HCT116 (cell line): ENCODE measurements around the gene UBTD1. TPM values are rescaled to one million over a fixed set of nuclear protein-coding genes. Genes with fewer than 3 reads are reported as not detected.

Experiments
- ATAC-seq: fragments of 200-7000 bp; cut with Tn5 transposase; 2 replicates; pipeline ENCODE4 v1.9.1; 2020; ENCODE audit warnings: mild to moderate bottlenecking, moderate library complexity
- BruUV-seq: library from RNA; stranded (reverse); fragments of 400-500 nt; replicated peaks from 2 replicates; lab custom pipeline; 2021; lab: Mats Ljungman, UMichigan
- CTCF ChIA-PET: fragments of 300-600 bp; sonication (Branson Sonifier 250); formaldehyde crosslinking; loops from one replicate; lab custom pipeline; 2021; ENCODE audit warnings: antibody characterized with exemption; lab: Charles Lee
- POLR2A ChIA-PET: fragments of 300-600, 350-600 bp; sonication (Branson Sonifier 250); formaldehyde crosslinking; loops from one replicate; lab custom pipeline; 2021; ENCODE audit warnings: antibody characterized with exemption; lab: Charles Lee
- RAD21 ChIA-PET, 2 experiments: fragments of 300-600 bp; sonication (Branson Sonifier 250); formaldehyde crosslinking; loops; one replicate each; lab custom pipeline; 2023; ENCODE audit warnings: low total read pairs in 2 of 2; ENCODE audit not compliant: uncharacterized antibody in 2 of 2, unreplicated experiment in 2 of 2, low non-redundant PET in 1 of 2; lab: Charles Lee
- DNase-seq: peaks from one replicate; pipeline ENCODE4 v3.0.0-alpha.2; 2010; ENCODE audit warnings: low read depth, low spot score
- H2AFZ ChIP-seq: fragments of 200-600 bp; shearing (Covaris generic), sonication (generic); 2 replicates; pipeline ENCODE4 v1.6.1; 2017; ENCODE audit warnings: low read depth, mixed run types, mixed read lengths, antibody characterized with exemption, low read length; ENCODE audit not compliant: poor library complexity, severe bottlenecking
- H3K27ac ChIP-seq: 2 replicates; pipeline ENCODE4 v1.5.1; 2012; ENCODE audit warnings: low read depth, low read length
- H3K27me3 ChIP-seq: fragments of 200-600 bp; sonication (generic); 2 replicates; pipeline ENCODE4 v1.6.1; 2016; ENCODE audit warnings: mixed run types, low read length, mixed read lengths; ENCODE audit not compliant: insufficient read depth
- H3K36me3 ChIP-seq, 2 experiments: fragments of 200-500 bp in 1 of 2; fragments of 200-600 bp in 1 of 2; sonication (Bioruptor generic) in 1 of 2; sonication (generic) in 1 of 2; 2 replicates each; pipeline versions ENCODE4 v1.5.1 to v1.6.1; 2014 to 2016; ENCODE audit warnings: low read length in 2 of 2, inconsistent platforms in 1 of 2, mixed read lengths in 1 of 2, mixed run types in 1 of 2; ENCODE audit not compliant: insufficient read depth in 2 of 2, control insufficient read depth in 1 of 2
- H3K4me1 ChIP-seq, 2 experiments: fragments of 200-600 bp in 1 of 2; sonication (generic) in 1 of 2; 2 replicates each; pipeline versions ENCODE4 v1.5.1 to v1.6.1; 2012 to 2017; ENCODE audit warnings: low read length in 2 of 2, inconsistent platforms in 1 of 2, mild to moderate bottlenecking in 1 of 2, mixed read lengths in 1 of 2, mixed run types in 1 of 2, moderate library complexity in 1 of 2; ENCODE audit not compliant: insufficient read depth in 2 of 2, control insufficient read depth in 1 of 2
- H3K4me2 ChIP-seq: fragments of 200-600 bp; sonication (generic); 2 replicates; pipeline ENCODE4 v1.6.1; 2017; ENCODE audit warnings: mixed run types, low read length, mixed read lengths
- H3K4me3 ChIP-seq, 2 experiments: fragments of 200-600 bp in 1 of 2; sonication (generic) in 1 of 2; replicated peaks in 1 of 2; 2 replicates each; pipeline ENCODE4 v1.5.1; 2011 to 2016; ENCODE audit warnings: low read length in 2 of 2, control low read depth in 1 of 2, low read depth in 1 of 2, mild to moderate bottlenecking in 1 of 2, mixed read lengths in 1 of 2, mixed run types in 1 of 2
- H3K79me2 ChIP-seq: fragments of 200-600 bp; sonication (generic); 2 replicates; pipeline ENCODE4 v1.6.1; 2017; ENCODE audit warnings: mild to moderate bottlenecking, mixed run types, low read length, moderate library complexity, mixed read lengths; ENCODE audit not compliant: insufficient read depth
- H3K9ac ChIP-seq: fragments of 200-600 bp; sonication (generic); 2 replicates; pipeline ENCODE4 v1.6.1; 2016; ENCODE audit warnings: low read length, mixed read lengths
- H3K9me2 ChIP-seq: fragments of 200-600 bp; sonication (generic), shearing (Covaris generic); 2 replicates; pipeline ENCODE4 v1.6.1; 2017; ENCODE audit warnings: mixed run types, mild to moderate bottlenecking, moderate library complexity; ENCODE audit not compliant: insufficient read depth
- H3K9me3 ChIP-seq, 2 experiments: fragments of 200-500 bp in 1 of 2; fragments of 200-600 bp in 1 of 2; sonication (Bioruptor generic) in 1 of 2; sonication (generic) in 1 of 2; 2 replicates each; pipeline ENCODE4 v1.6.1; 2014 to 2017; ENCODE audit warnings: low read length in 2 of 2, mixed read lengths in 2 of 2, inconsistent platforms in 1 of 2, low read depth in 1 of 2, mild to moderate bottlenecking in 1 of 2, mixed run types in 1 of 2, moderate library complexity in 1 of 2; ENCODE audit not compliant: control insufficient read depth in 1 of 2, insufficient read depth in 1 of 2
- H4K20me1 ChIP-seq: fragments of 200-600 bp; sonication (generic), shearing (Covaris generic); 2 replicates; pipeline ENCODE4 v1.6.1; 2017; ENCODE audit warnings: mixed run types, mild to moderate bottlenecking, moderate library complexity; ENCODE audit not compliant: insufficient read depth
- CBX3 ChIP-seq: IDR thresholded peaks from 2 replicates; pipeline ENCODE4 v1.6.1; 2012; ENCODE audit warnings: low read depth
- CEBPB ChIP-seq: IDR thresholded peaks from 2 replicates; pipeline ENCODE4 v1.6.1; 2012; ENCODE audit warnings: low read depth
- EGR1 ChIP-seq: IDR thresholded peaks from 2 replicates; pipeline ENCODE4 v1.6.1; 2012; ENCODE audit warnings: low read depth
- ELF1 ChIP-seq: IDR thresholded peaks from 2 replicates; pipeline ENCODE4 v1.6.1; 2012; ENCODE audit warnings: low read depth, borderline replicate concordance
- EZH2 ChIP-seq: fragments of 200-600 bp; sonication (generic); IDR thresholded peaks from 2 replicates; pipeline ENCODE4 v1.6.1; 2017; ENCODE audit warnings: antibody characterized with exemption, mixed run types
- EZH2phosphoT487 ChIP-seq: fragments of 200-600 bp; IDR thresholded peaks from 2 replicates; pipeline ENCODE4 v1.6.1; 2018; ENCODE audit warnings: antibody characterized with exemption, borderline replicate concordance
- FOSL1 ChIP-seq: IDR thresholded peaks from 2 replicates; pipeline ENCODE4 v1.6.1; 2012; ENCODE audit warnings: low read depth
- JUND ChIP-seq: IDR thresholded peaks from 2 replicates; pipeline ENCODE4 v1.6.1; 2012
- RAD21 ChIP-seq: IDR thresholded peaks from 2 replicates; pipeline ENCODE4 v1.6.1; 2012; ENCODE audit warnings: low read depth, mild to moderate bottlenecking
- SIN3A ChIP-seq: IDR thresholded peaks from 2 replicates; pipeline ENCODE4 v1.6.1; 2012; ENCODE audit warnings: low read depth
- SP1 ChIP-seq: IDR thresholded peaks from 2 replicates; pipeline ENCODE4 v1.6.1; 2012; ENCODE audit warnings: low read depth
- SRF ChIP-seq: IDR thresholded peaks from 2 replicates; pipeline ENCODE4 v1.6.1; 2012; ENCODE audit warnings: low read depth
- TCF7L2 ChIP-seq: IDR thresholded peaks from 2 replicates; pipeline ENCODE4 v1.7.0; 2011; ENCODE audit warnings: borderline replicate concordance, inconsistent platforms; ENCODE audit not compliant: insufficient read depth, insufficient read length; ENCODE audit errors: extremely low read depth
- YY1 ChIP-seq: IDR thresholded peaks from 2 replicates; pipeline ENCODE4 v1.6.1; 2011; ENCODE audit warnings: low read length, low read depth, moderate library complexity, mild to moderate bottlenecking; ENCODE audit not compliant: insufficient replicate concordance; ENCODE audit errors: extremely low read depth
- ZFX ChIP-seq: fragments of 450-650 bp; IDR thresholded peaks from 2 replicates; pipeline ENCODE4 v1.6.1; 2017
- ZNF274 ChIP-seq: fragments of 200-500 bp; sonication (Bioruptor generic); IDR thresholded peaks from 2 replicates; pipeline ENCODE4 v1.6.1; 2014; ENCODE audit warnings: mild to moderate bottlenecking, low read depth, low read length, inconsistent platforms
- intact Hi-C: fragments of 100-400 bp; cut with micrococcal nuclease; formaldehyde crosslinking; loops from 2 replicates; pipeline ENCODE4 v1.10.0; 2022
- total RNA-seq: library from RNA; stranded (reverse); gene quantifications from one replicate; pipeline ENCODE4 v1.2.1, GENCODE V29; 2021; ENCODE audit not compliant: unreplicated experiment
- TF ChIP-seq, protein P1 (sequence below): IDR thresholded peaks from 2 replicates; pipeline ENCODE4 v1.6.1; 2012
- TF ChIP-seq, protein P2 (sequence below): IDR thresholded peaks from 2 replicates; pipeline ENCODE4 v1.6.1; 2011; ENCODE audit warnings: mild to moderate bottlenecking, low read length, moderate library complexity; ENCODE audit not compliant: insufficient replicate concordance; ENCODE audit errors: extremely low read depth
- TF ChIP-seq, protein P3 (sequence below), 3 experiments: fragments of 200-600 bp in 1 of 3; sonication (generic) in 1 of 3; IDR thresholded peaks in 2 of 3; conservative IDR thresholded peaks in 1 of 3; 2 replicates each; pipeline ENCODE4 v1.5.1; 2012 to 2017; ENCODE audit warnings: low read depth in 2 of 3, low read length in 2 of 3, antibody characterized with exemption in 1 of 3, borderline replicate concordance in 1 of 3, control low read depth in 1 of 3, mild to moderate bottlenecking in 1 of 3, mixed read lengths in 1 of 3, mixed run types in 1 of 3, moderate library complexity in 1 of 3; ENCODE audit not compliant: insufficient read depth in 1 of 3
- TF ChIP-seq, protein P4 (sequence below): IDR thresholded peaks from 2 replicates; pipeline ENCODE4 v1.6.1; 2012

The UBTD1 gene
- total RNA-seq, 1 experiment from 2014 or later, result 12.8 TPM

DNA sequence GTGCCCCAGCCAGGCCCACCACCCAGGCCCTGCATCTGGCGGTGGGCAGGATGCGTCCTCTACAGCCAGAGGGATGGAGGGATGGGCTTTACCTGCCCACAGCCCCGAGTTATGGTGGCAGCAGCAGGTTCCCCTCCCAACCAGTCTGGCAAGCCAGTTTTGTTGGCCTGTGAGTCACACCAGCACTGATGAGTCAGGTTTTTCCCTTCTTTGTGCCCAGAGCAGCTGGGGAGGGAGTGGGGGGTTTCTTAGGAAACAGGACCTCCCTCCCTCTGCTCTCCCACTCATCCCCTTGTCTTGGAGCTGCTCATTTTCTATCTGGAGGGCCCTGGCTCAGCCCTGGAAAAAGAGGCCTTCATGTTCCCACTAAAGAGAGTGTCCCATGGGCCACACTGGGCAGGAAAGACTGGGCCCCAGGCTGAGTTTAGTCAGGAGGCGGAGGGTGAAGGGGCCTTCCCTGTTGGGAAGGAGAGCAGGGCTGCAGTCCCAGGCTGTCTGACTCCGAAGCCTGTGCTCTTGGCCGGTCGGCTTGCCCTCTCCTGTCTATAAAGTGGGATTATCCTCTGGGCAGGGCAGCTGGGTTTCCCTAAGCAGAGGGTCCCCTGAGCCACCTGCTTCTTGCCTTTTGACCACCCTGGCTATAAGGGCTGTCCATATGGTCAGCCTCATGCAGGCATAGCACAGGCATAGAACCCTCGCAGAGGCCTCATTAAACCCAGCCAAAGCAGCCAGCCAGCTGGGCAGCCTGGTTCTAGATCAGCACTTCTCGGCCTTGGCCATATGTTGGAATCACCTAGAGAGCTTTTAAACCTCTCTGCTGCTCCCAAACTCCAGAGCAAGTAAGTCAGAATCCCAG, 43.7 kb downstream of the UBTD1 start:
- intact Hi-C loops, result loop anchor here (2.0 kb wide), 2 partner anchors 32 to 44 kb away; partner anchors contain the start of genes MMS19 and UBTD1
- Histone ChIP-seq H3K9ac (peak overlapping the region; percentile 72), H3K79me2 (peaks cover 6% of the 10 kb centered on the region; the same call in 1 of the 2 replicates), H3K4me2 (peak overlapping the region; percentile 99), H4K20me1 (no peaks in the 10 kb centered on the region), H3K9me3 (no peaks in the 10 kb centered on the region), H3K9me2 (no peaks in the 10 kb centered on the region), H3K27me3 (no peaks in the 10 kb centered on the region), H3K27ac (peak overlapping the region; percentile 98), H3K4me3 (peak overlapping the region; percentile 19 to 57), H3K4me1 (peaks cover 53 to 63% of the 10 kb centered on the region in 2 experiments), H3K36me3 (no peaks in the 10 kb centered on the region), H2AFZ (no peak overlapping the region)
- POLR2A ChIA-PET, result interaction anchor here (0.7 kb wide), 1 partner anchor 65 kb away, joined by 7 read pairs; no protein-coding TSS in a partner anchor
- peak; percentile 71 for ATAC-seq
- RAD21 ChIA-PET, result interaction anchor here in 1 of 2 experiments (0.8 kb wide), 1 partner anchor 11 kb away, joined by 3 read pairs; no protein-coding TSS in a partner anchor
- BruUV-seq, result no TSS peak
- CTCF ChIA-PET, result interaction anchor here (0.7 to 4.5 kb wide), 5 partner anchors 8 to 30 kb away, joined by 3 to 20 read pairs (median 3); partner anchors contain the start of gene ANKRD2
- DNase-seq, result peak; percentile 82
- TF ChIP-seq SP1, result peak; percentile 96
- TF ChIP-seq, protein P1, sequence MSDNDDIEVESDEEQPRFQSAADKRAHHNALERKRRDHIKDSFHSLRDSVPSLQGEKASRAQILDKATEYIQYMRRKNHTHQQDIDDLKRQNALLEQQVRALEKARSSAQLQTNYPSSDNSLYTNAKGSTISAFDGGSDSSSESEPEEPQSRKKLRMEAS, result no peak; the same call in none of the 2 replicates
- TF ChIP-seq RAD21, result no peak; the same call in 1 of the 2 replicates
- peak; percentile 48 for TF ChIP-seq YY1
- TF ChIP-seq FOSL1, result peak; percentile 99
- no peak for TF ChIP-seq ZNF274
- peak; percentile 80 for TF ChIP-seq SIN3A
- no peak for TF ChIP-seq CEBPB
- TF ChIP-seq, protein P2, sequence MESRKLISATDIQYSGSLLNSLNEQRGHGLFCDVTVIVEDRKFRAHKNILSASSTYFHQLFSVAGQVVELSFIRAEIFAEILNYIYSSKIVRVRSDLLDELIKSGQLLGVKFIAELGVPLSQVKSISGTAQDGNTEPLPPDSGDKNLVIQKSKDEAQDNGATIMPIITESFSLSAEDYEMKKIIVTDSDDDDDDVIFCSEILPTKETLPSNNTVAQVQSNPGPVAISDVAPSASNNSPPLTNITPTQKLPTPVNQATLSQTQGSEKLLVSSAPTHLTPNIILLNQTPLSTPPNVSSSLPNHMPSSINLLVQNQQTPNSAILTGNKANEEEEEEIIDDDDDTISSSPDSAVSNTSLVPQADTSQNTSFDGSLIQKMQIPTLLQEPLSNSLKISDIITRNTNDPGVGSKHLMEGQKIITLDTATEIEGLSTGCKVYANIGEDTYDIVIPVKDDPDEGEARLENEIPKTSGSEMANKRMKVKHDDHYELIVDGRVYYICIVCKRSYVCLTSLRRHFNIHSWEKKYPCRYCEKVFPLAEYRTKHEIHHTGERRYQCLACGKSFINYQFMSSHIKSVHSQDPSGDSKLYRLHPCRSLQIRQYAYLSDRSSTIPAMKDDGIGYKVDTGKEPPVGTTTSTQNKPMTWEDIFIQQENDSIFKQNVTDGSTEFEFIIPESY, result no peak
- TF ChIP-seq EZH2phosphoT487, result no peak
- TF ChIP-seq, protein P3, sequence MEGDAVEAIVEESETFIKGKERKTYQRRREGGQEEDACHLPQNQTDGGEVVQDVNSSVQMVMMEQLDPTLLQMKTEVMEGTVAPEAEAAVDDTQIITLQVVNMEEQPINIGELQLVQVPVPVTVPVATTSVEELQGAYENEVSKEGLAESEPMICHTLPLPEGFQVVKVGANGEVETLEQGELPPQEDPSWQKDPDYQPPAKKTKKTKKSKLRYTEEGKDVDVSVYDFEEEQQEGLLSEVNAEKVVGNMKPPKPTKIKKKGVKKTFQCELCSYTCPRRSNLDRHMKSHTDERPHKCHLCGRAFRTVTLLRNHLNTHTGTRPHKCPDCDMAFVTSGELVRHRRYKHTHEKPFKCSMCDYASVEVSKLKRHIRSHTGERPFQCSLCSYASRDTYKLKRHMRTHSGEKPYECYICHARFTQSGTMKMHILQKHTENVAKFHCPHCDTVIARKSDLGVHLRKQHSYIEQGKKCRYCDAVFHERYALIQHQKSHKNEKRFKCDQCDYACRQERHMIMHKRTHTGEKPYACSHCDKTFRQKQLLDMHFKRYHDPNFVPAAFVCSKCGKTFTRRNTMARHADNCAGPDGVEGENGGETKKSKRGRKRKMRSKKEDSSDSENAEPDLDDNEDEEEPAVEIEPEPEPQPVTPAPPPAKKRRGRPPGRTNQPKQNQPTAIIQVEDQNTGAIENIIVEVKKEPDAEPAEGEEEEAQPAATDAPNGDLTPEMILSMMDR (IDR thresholded peaks at IDR 0.05 in 2 of 3, conservative IDR thresholded peaks at IDR 0.05 in 1 of 3; ENCODE audit: borderline replicate concordance in 1 of 3, insufficient read depth in 1 of 3, low read depth in 2 of 3, low read length in 2 of 3), result no peak
- peak; percentile 71 for TF ChIP-seq CBX3
- no peak for TF ChIP-seq EZH2
- TF ChIP-seq ZFX, result no peak
- TF ChIP-seq, protein P4, sequence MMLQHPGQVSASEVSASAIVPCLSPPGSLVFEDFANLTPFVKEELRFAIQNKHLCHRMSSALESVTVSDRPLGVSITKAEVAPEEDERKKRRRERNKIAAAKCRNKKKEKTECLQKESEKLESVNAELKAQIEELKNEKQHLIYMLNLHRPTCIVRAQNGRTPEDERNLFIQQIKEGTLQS, result no peak
- TF ChIP-seq JUND, result peak; percentile 99
- no peak for TF ChIP-seq ELF1
- peak; percentile 67 for TF ChIP-seq TCF7L2
- peak; percentile 36; the same call in 1 of the 2 replicates for TF ChIP-seq EGR1
- TF ChIP-seq SRF, result peak; percentile 77; the same call in 1 of the 2 replicates
